ENCODE data around the gene SHC1. TPM values are rescaled to one million over a fixed set of nuclear protein-coding genes. Genes with fewer than 3 reads are reported as not detected.
"Not testable (repeated sequence)": the region's sequence is repeated elsewhere in the genome, so short reads cannot be mapped to it uniquely, and the experiment has no call there.

SHC1 gene
- total and polyA plus RNA-seq, 8 donors, result 120 to 148 (median 132) TPM

DNA sequence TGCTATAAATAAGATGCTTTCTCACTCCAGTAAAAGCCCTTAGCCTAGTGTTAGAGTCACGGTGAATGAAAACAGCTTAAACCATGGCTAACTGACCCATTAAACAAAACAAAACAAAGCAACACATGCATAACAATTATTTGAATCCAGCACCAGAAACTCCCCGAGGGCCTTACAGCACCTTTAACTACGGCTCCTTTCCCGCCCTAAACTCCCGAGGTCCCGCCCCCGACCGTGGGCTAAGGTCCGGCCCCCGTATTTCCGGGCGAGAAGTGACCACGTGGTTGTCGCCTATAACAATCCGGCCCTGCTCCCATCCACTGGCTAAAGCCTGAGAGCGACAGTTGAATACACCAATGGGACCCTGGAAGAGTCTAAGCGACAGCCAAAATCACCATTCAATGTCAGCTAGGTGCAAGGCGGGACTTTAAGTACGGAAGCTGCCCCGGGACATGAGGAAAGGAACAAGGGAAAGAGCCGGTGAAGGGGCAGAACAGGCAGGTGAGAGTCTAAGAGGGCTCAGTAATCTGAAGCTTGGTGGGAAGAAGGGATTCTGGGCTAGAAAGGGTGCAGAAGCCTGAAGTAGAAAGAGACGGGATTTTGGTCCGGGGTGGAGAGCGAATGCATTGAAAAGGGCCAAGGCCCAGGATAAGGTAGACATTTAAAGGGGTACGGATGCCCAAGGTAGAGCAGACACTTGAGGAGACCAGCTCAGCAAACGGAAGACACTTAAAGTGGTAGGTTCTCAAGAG is 12.5 kb upstream of the SHC1 start, which contains the start of gene FLAD1:
TSS of gene FLAD1 (plus strand) at position 448 of the 752 bp plus-strand sequence. CDS start 351 bp downstream, outside the sequence.
- peak; percentile 95 to 98 (median 96) for DNase-seq
- intact Hi-C loops (cut with DNase I), result no loop called here
- H3K4me1 ChIP-seq, result peaks cover 0 to 34% of the 10 kb centered on the region in 2 donors
- peaks cover 0 to 17% of the 10 kb centered on the region in 2 donors for H3K36me3 ChIP-seq
- peak within 1 kb of the TSS; percentile 59 to 71 for H3K27ac ChIP-seq
- H3K27me3 ChIP-seq, result no peaks in the 10 kb centered on the region
- ATAC-seq, result peak; percentile 100
- no peaks in the 10 kb centered on the region for H3K9me3 ChIP-seq
- H3K4me3 ChIP-seq, result peak within 1 kb of the TSS; percentile 53 to 59
- TF ChIP-seq, protein P1, sequence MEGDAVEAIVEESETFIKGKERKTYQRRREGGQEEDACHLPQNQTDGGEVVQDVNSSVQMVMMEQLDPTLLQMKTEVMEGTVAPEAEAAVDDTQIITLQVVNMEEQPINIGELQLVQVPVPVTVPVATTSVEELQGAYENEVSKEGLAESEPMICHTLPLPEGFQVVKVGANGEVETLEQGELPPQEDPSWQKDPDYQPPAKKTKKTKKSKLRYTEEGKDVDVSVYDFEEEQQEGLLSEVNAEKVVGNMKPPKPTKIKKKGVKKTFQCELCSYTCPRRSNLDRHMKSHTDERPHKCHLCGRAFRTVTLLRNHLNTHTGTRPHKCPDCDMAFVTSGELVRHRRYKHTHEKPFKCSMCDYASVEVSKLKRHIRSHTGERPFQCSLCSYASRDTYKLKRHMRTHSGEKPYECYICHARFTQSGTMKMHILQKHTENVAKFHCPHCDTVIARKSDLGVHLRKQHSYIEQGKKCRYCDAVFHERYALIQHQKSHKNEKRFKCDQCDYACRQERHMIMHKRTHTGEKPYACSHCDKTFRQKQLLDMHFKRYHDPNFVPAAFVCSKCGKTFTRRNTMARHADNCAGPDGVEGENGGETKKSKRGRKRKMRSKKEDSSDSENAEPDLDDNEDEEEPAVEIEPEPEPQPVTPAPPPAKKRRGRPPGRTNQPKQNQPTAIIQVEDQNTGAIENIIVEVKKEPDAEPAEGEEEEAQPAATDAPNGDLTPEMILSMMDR (IDR thresholded peaks at IDR 0.05), result no peak

DNA sequence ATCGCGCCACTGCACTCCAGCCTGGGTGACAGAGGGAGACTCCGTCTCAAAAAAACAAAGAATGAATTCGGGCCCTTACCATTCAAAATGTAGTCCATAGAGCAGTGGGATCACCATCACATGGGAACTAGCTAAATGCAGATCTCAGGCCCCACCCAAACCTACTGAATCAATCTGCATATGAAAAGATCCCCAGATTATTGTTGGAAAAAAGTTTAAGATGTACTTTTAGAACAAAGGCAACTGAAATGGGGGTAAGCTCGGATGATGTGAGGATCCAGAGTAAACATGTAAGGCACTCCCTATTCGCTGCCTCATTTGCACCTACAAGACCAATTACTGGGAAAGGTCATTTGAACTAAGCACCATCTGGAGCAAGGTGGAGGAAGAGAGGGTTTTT is 11.8 kb upstream of the SHC1 start:
- Histone ChIP-seq H3K27ac (peak overlapping the region in 1 of 2 donors; percentile 71), H3K36me3 (peaks cover 0 to 11% of the 10 kb centered on the region in 2 donors), H3K27me3 (no peaks in the 10 kb centered on the region), H3K4me1 (peaks cover 0 to 33% of the 10 kb centered on the region in 2 donors), H3K4me3 (peak overlapping the region; percentile 31 to 59), H3K9me3 (no peaks in the 10 kb centered on the region)
- TF ChIP-seq, protein P1 (IDR thresholded peaks at IDR 0.05), result no peak
- no peak for ATAC-seq
- intact Hi-C loops (cut with DNase I), result no loop called here
- no peak for DNase-seq

DNA sequence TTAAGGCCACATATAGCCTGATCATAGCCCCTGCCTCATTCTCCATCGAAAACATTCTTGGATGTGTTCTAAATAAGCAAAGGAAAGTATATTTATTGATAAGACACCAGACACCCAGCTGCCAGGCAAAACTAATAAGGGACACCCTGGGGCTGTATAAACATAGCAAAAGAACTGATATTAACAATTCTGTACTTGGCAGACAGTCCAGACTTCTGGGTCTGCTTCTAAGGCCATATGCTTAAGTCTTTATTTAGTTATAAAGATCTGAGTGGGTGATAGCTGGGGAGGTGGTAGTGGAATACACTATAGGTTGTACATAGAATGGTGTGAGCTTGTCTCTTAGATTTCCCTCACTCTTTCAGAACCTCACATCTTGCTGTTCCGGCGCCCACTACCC is 7.8 kb upstream of the SHC1 start:
- Histone ChIP-seq H3K36me3 (peaks cover 0 to 4% of the 10 kb centered on the region in 2 donors), H3K4me1 (peaks cover 8 to 18% of the 10 kb centered on the region in 2 donors), H3K27me3 (no peaks in the 10 kb centered on the region), H3K9me3 (no peaks in the 10 kb centered on the region), H3K27ac (no peak overlapping the region), H3K4me3 (no peak overlapping the region)
- DNase-seq (no peak), ATAC-seq (no peak)
- TF ChIP-seq, protein P1 (IDR thresholded peaks at IDR 0.05), result no peak
- intact Hi-C loops (cut with DNase I), result no loop called here

DNA sequence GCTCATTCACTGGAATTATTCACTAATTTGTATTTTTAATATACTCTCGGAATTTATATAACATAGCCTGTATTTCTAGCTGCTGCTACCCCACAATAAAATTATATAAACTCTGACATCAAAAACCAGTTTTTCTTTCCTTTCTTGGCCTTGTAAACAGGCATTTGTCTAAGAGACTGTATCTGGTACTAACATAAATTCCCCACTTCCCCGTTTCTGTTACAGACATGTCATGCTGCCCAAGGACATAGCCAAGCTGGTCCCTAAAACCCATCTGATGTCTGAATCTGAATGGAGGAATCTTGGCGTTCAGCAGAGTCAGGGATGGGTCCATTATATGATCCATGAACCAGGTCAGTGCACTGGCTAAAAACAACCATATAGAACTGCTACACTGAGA is 7.2 kb upstream of the SHC1 start:
- H3K9me3 ChIP-seq; DNase-seq; H3K27ac ChIP-seq; H3K36me3 ChIP-seq; H3K27me3 ChIP-seq; ATAC-seq; H3K4me3 ChIP-seq; intact Hi-C loops (cut with DNase I): not testable (repeated sequence)
- peaks cover 12 to 24% of the 10 kb centered on the region in 2 donors for H3K4me1 ChIP-seq

DNA sequence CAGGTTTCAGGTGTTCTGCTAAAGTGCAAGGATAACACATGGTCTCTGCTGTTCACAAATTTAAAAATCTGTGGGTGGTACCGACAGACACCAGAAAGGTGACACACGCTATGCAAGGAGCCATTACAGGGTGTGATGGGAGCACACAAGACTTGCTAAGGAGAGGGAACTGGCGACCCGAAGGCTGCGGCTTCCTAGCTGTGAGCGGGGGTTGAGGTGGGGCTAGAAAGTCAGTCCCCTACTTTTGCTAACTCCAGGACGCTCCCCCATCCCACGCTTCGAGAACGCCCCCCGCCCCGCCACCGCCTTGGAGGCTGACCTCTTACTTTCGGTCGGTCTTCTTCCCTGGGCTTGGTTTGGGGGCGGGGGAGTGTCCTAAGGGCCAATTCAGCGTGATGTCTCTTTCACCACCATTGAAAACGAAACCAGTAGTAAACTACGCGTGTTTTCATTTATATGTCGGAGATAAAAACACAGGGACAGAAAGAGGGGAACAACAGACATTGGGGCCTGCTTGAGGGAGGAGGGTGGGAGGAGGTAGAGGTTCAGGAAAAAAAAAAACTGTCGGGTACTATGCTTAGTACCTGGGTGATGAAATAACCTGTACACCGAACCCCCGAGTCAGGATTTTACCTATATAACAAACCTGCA is 5.0 kb upstream of the SHC1 start:
- intact Hi-C loops (cut with DNase I), result no loop called here
- ATAC-seq (no peak), DNase-seq (peak; percentile 43 to 85 (median 71))
- peaks cover 33 to 38% of the 10 kb centered on the region in 2 donors for H3K4me1 ChIP-seq
- TF ChIP-seq, protein P1 (IDR thresholded peaks at IDR 0.05), result no peak
- no peaks in the 10 kb centered on the region for H3K9me3 ChIP-seq
- peak overlapping the region; percentile 98 to 99 for H3K27ac ChIP-seq
- H3K36me3 ChIP-seq, result peaks cover 0 to 4% of the 10 kb centered on the region in 2 donors
- no peaks in the 10 kb centered on the region for H3K27me3 ChIP-seq
- H3K4me3 ChIP-seq, result peak overlapping the region; percentile 63 to 68

Measured in left lung (tissue), 10 donors.